Measurements from ENCODE around the gene FKBP3. TPM values are rescaled to one million over a fixed set of nuclear protein-coding genes. Genes with fewer than 3 reads are reported as not detected.
"Not testable (repeated sequence)": the region's sequence is repeated elsewhere in the genome, so short reads cannot be mapped to it uniquely, and the experiment has no call there.

Gene FKBP3
- 14.8 and 18.2 TPM in 2 replicates for total RNA-seq

DNA sequence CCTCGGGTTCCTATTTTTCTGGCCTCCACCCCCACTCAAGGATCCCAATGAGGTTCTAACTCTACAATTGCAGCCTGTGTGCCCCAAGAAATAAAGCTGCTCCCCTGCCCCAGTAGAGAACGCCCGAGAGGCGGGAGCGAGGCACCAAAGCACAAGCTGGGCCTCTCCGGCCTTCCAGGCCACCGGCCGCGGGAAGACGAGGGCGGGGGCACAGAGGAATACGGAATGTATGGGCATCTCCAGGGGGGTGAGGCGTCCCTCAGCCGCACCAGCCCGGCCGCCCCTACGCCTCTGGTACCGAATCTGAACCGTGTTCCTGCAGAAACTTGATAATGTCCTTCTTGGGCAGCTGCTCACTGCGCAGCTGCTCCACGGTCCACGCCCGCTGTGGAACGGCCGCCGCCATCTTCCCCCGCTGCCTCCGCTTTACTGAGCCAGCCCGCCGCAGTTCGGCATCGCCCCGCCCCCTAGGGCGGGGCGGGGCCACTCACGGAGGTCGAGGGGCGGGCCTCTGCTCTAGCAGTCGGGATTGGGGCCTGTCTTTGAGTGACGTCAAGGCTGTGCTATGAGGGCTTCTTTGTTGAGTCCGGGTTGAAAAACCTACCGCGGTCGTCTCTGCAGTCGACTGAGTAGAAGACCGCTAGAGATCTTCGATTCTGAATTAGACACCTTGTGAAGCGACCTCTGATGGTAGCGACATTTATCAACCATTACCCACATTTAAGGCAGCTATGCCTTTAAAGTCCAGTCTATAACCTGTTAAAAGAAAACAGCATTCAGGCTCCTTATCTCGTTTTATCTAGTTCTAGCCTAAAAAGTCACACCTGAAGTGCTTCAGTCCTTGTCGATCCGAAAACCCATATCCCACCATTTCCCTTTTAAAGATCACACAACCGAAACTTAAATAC is at the start of gene FKBP3:
Gene FKBP3, minus strand, starts transcription at position 431 of the 908 bp plus-strand sequence. Its CDS starts 25 bp downstream, at position 406.
- DNase-seq (ENCODE audit: low read depth in 2 of 2): peak; percentile 98 to 100

DNA sequence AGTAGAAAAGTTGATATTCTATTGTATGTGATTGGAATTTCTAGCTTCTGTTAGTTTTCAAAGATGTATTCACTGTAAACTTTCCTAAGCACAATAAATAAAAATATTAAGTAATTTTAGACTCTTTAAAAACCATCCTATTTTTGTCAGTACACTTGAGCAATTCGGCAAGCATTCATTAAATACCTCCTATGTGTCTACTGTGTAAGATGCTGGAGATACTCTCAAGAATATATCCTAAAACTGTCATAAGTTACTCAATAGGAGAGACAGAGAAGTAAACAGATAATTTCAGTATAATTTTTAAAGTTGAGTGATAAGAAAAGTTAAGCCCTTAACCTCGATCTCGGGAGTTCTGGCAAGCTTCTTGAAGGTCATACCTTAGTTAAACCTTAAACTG is 47.5 kb upstream of the FKBP3 start:
- no peak for DNase-seq (ENCODE audit: low read depth in 2 of 2)

DNA sequence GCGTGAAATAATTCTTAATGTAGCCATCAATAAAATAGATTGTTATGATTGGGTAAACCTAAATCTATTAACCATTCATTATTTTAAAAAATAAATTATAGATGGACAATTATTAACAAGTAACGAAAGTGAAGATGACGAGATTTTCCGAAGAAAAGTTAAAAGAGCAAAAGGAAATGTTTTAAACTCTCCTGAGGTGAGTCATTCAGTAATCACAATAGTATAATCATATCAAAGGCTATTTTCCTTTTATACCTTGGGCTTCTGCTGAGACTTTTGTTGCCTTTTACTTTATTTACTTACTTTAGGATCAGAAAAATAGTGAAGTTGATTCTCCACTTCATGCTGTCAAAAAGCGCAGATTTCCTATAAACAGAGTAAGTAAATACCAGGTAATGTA is 47.0 kb upstream of the FKBP3 start:
- peak in 1 of 2 donors; percentile 43 for DNase-seq (ENCODE audit: low read depth in 2 of 2)

DNA sequence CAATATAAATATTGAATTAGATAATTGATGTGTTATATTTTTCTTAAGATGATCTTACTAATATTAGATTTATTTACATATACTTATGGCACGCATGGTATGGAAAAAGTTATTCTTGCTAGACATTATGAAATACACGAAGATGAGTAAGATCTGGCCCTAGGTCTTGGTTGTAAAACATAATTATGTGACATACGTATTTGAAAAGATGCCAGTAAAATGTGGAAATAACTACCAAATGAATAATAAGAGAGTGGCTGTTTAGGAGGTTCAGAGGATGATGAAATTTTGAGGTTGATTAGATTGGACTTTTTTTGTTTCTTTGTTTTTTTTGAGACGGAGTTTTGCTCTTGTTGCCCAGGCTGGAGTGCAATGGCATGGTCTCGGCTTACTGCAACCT is 42.8 kb upstream of the FKBP3 start:
- DNase-seq (ENCODE audit: low read depth in 2 of 2): no peak

DNA sequence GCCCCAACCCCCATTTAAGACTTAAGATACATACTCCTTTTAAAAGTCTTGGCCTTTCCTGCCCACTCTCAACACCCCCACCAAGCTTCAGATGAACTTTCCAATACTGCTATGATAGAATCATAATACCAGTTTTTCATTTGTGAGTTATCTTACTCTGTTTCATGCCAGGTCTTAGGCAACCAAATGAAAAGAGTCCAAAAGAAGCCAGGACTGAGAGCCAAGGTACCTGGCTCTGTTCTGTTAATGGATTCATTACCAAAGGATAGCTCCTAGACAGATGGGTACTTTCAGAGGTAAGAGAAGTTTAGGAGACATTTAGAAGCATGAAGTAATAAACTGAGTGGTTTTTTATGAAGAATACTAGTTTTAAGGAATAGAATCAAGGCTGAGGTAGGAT is 35.6 kb upstream of the FKBP3 start:
- DNase-seq (ENCODE audit: low read depth in 2 of 2): no peak

DNA sequence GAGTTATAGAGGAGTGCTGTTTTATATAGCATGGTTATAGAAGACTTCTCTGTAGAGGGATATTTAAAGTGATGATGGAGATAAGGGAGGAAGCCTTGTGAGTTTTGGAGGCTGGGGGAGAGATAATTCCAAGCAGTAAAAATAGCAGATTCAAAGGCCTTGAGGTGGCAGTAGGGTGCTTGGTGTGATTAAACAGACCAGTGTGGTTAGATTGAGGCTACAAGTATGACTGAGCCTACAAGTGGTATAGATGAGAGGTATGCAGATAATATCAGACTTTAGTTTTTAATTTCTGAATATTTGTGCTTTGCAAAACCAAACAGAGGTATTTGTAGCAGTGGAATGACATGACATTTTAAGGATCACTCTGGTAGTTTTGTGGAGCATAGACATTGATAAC is 21.8 kb upstream of the FKBP3 start:
- DNase-seq (ENCODE audit: low read depth in 2 of 2): no peak

DNA sequence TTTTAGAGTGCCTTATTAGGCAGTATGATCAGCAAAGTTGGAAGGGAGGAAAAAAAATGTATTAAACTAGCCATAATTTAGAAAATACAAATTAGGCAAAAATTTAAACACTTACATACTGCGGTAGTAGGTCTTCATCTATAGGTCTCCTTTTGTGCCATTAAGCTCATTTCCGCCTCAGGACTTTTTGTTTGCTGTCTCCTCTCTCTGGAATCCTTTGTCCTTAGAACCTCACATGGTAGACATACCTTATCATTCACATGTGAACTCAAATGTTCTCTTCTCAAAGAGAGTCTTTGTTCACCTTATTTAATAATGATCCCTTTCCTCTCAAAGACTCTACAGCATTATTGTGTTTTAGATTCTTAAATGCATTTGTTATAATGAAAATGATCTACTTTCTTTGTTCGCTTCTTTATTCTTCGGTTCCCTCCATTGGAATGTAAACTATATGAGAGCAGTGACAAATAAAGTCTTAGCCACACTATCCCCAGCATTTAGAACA is 16.2 kb upstream of the FKBP3 start:
- DNase-seq (ENCODE audit: low read depth in 2 of 2): no peak

DNA sequence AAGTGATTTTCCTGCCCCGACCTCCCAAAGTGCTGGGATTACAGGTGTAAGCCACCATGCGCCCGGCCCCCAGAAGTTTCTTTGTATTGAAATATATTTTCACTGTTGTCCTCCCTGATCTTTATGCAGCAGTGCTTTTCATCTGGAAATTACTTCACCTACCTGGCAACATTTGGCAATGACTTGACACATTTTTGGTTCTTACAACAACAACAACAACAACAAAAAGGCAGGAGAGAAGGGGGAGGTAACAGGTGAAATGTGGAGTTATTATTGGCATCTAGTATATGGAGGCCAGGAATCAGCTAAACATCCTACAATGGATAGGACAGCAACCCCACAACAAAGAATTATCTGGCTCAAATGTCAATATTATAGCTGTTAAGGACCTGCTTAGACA is 15.3 kb upstream of the FKBP3 start:
- no peak for DNase-seq (ENCODE audit: low read depth in 2 of 2)

DNA sequence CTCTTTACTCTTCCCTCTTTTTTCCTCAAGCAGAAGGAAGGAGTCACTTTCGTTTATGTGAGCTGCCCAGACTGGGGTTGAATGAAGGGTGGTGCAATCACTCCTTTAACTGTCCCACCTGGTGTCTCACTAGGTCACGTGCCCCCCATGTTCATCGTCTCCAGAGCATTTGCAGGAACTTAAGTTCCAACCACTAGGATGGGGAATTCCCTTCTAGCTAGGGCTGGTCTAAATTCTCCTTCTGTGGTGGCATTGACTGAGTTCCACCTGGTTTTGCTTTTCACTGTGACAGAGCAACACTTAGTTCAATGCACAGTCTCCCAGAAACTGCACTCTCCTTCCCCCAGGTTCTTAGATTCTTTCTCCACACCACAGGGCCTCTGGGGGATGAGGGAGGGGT is 10.9 kb upstream of the FKBP3 start:
- DNase-seq (ENCODE audit: low read depth in 2 of 2): no peak

DNA sequence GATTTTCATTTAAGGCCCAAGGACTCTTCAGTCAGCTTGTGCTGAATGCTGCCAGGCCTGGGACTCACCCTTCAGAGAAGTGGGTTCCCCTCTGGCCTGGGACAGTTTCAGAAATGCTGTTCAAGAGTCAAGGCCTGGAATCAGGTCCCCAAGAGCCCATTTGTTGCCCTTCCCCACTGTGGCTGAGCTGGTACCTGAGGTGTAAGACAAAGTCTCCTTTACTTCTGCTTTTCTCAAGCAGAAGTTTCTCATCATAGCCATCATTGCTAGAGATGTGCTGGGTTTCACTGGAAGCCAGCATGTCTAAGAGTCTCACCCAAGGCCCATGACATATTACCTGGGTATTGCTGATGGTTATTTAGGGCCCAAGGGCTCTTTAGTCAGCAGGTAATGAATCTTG is 10.4 kb upstream of the FKBP3 start:
- no peak for DNase-seq (ENCODE audit: low read depth in 2 of 2)

DNA sequence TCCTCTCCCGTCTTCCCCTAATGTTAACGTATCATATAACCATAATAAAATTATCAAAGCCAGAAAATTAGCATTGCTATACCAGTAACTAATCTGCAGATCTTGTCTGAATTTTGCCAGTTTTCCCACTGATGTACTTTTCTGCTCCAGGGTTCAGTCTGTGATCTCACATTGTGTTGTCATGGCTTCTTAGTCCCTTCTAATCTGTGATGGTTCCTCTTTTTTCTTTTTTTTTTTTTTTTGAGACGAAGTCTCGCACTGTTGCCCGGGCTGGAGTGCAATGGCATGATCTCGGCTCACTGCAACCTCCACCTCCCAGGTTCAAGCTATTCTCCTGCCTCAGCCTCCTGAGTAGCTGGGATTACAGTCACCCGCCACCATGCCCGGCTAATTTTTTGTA is 7.8 kb upstream of the FKBP3 start:
- not testable (repeated sequence) for DNase-seq (ENCODE audit: low read depth in 2 of 2)

DNA sequence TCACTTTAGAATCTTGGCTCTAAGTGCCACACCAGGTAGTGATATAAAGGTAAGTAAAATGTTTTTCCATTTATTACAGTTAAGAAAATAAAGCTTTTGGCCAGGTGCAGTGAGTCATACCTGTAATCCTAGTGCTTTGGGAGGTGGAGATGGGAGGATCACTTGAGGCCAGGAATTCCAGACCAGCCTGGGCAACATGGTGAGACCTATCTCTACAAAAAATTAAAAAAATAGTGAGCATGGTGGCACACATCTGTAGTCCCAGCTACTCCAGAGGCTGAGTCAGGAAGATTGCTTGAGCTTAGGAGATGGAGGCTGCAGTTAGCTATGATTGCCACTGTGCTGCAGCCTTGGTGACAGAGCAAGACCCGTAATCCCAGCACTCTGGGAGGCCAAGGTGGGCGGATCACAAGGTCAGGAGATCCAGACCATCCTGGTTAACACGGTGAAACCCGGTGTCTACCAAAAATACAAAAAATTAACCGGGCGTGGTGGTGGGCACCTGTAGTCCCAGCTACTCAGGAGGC is 6.4 kb upstream of the FKBP3 start:
- DNase-seq (ENCODE audit: low read depth in 2 of 2): no peak

DNA sequence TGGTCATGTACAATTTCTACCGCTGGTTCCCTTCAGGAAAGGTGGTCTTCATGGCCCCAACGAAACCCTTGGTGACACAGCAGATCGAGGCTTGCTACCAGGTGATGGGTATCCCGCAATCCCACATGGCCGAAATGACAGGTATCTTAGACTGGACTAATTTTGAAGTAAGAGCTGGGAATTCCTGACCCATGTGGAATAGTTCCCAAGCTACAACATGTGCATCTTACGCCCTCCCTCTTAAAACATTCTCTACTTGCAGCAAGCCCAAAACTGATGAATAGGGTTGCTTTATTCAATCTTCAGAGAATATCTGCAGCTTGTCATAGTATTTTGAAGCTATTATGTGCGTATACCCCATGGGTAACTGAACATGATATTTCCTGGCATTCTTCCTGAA is 2.1 kb upstream of the FKBP3 start:
- no peak for DNase-seq (ENCODE audit: low read depth in 2 of 2)

DNA sequence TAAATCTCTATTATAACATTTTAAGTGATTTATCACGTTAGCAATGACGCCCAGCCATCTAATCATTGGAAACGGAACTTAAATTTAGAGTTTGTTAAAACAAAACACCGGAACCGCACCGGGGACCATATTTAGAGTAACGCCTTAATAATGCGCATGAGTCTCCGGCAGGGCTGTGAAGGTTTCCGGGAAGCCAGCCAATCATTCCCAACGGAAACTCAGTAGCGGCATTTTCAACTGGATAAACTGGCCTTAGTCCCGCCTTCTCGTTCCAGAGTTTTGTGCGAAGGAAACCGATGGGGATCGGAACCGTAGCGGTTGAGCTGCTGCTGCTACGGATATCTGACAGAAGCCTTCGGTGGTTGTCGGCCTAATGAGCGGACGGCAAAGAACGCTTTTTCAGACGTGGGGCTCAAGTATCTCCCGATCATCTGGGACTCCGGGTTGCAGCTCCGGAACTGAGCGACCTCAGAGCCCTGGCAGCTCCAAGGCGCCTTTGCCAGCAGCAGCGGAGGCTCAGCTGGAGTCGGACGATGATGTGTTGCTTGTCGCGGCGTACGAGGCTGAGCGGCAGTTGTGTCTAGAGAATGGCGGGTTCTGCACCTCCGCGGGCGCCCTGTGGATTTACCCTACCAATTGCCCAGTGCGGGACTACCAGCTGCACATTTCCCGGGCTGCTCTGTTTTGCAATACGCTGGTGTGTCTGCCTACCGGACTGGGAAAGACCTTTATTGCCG is 1.5 kb upstream of the FKBP3 start, which contains the start of gene FANCM:
Gene FANCM, plus strand, starts transcription at position 272 of the 737 bp plus-strand sequence. Its CDS starts 102 bp downstream, at position 374.
- peak; percentile 99 for DNase-seq (ENCODE audit: low read depth in 2 of 2)

DNA sequence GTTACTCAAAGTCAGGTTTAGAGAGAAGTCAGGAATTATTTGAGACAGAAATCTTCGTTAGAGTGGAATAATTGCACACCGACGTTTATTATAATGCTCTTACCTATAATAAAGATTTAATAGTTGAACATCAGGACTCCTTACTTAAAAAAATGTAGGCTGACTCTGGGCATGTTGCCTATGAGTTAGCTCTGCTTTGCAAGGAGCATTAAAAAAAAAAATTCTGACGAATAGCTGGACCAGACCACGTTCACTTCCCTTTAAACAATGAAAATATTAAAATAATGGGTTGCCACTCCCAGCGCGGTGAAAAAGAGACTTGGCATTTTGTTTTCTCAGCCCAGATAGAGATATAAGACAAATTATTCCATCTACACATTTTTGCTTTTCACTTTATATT is 875 bp upstream of the FKBP3 start:
- peak; percentile 15 to 57 for DNase-seq (ENCODE audit: low read depth in 2 of 2)

DNA sequence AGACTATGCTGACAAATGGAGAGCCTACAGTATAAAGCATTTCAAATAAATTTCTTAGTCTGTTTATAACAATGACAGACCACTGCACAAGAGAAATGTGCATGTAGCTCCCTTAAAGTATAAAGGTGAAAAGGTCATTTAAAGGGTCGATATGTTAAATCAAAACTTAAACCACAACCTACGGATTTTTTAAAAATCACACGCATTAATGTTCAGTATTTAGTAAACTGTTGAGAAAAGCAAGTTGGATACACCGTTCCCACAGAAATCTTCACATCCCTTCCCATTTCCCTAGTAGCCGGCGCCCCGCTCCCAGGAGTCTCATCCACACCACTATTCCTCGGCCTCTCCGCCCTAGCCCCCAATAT is 614 bp downstream of the FKBP3 start:
- no peak for DNase-seq (ENCODE audit: low read depth in 2 of 2)

DNA sequence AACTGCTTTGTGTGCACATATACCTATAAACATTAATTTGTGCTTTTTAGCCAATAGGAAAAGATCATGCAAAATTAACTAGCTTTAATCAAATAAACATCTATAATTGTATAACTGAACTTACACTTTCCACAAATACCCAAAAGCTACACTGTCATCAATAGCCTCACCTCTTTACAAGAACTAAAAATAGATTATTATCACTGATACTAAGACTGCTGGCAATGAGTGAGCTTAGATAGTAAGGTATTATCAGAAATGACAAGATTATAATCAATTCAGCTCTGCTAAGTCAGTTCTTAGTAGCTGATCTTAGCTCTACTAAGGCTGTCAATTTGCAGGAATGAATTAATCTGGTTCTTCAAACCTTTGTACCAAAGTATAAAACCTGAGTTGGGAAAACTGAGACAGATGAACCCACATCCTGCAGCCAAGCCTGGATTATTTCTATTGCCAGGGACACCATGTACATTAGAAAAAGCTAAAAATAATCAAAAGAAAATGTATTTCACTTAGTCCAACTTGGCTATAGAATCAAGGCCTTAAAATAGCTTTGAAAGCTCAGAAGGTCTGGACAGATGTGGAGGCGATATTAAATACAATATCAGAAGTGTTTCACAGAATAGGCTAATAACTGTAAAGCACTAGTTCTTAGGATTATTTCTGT is 5.2 kb downstream of the FKBP3 start:
- DNase-seq (ENCODE audit: low read depth in 2 of 2): no peak

DNA sequence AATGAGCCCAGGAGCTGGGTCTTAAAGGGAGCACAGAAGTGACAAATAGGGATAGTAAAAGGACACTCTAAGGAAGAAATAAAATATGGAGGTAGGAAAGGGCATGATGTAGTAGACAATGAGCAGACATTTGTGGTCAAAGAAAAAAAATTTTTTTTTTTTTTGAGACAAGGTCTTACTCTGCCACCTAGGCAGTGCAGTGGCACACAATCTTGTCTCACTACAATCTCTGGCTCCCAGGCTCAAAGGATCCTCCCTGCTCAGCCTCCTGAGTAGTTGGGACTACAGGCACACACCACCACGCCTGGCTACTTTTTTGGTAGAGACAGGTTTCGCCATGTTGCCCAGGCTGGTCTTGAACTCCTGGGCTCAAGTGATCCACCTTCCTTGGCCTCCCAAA is 8.5 kb downstream of the FKBP3 start:
- no peak for DNase-seq (ENCODE audit: low read depth in 2 of 2)

DNA sequence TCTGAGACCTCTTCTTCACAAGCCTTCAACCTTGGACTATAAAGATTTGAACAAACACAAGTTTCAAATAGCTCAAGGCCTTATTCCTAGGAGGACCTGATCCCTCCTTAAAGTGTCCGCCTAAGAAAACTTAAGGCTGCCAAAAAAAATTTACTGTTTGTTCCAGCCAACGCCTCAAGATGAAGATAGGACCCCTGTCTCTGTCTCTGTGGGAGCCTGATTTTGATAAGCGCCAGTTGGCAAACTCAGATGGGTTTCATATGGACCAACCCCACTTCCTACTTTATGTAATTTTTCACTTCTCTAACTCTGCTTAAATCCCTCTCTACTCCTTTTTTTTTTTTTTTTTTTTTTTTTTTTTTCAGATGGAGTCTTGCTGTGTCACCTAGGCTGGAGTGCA is 11.0 kb downstream of the FKBP3 start:
- no peak for DNase-seq (ENCODE audit: low read depth in 2 of 2)

DNA sequence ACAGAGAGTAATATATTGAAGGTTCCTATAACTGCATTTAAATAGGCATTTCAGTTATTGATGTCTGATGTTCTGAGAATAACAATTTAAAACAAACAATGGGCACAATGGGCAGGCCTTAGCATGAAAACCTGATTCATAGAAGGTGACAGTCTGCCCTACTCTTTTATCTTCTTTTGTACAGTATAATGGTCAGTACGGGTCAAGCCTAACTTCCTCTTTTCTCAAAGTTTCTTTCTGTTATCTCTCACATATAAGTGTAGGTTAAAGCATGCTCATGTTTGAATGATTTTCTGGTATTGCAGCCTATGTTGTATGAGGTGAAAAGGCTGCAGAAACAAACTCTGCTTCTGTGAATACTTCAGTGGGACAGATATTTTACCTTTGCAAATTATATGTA is 14.2 kb downstream of the FKBP3 start:
- DNase-seq (ENCODE audit: low read depth in 2 of 2): no peak

DNA sequence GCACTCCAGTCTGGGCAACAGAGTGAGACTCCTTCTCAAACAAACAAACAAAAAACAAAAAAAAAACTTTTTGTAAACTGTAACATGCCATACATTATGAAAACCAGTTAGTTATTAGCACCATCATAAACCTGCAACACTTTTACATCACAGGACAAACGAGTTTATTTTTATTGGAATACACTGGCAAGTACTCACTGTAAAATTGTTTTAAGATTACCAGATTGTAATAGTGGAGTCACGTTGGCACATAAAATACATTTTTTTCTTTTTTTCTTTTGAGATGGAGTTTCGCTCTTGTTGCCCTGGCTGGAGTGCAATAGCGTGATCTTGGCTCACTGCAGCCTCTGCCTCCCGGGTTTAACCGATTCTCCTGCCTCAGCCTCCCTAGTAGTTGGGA is 15.7 kb downstream of the FKBP3 start:
- no peak for DNase-seq (ENCODE audit: low read depth in 2 of 2)

DNA sequence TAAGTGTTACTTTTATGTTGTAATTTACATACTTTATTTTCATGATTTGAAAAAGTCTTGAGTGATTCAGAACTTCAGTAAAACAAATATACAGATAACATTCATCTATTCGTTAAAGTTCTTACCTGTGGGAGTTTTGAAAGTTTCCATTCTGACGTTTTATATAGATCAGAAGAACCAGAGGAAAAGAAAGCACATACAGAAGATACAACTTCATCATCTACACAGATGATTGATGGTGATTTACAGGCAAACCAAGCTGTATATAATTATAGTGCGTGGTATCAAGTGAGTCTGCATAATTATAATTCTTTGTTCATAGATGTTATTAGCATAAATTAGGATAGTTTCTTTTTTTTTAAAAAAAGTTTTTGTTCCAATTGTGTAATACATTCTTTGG is 20.0 kb downstream of the FKBP3 start:
- DNase-seq (ENCODE audit: low read depth in 2 of 2): no peak
